Panc1 (cell line): Measurements from ENCODE around the gene SNX1.

Experiments used
- POLR2AphosphoS5 ChIP-seq: IDR thresholded peaks from 2 replicates; pipeline ENCODE4 v1.6.1; 2012; ENCODE audit warnings: mild to moderate bottlenecking, low read depth, low read length, moderate library complexity
- SIN3A ChIP-seq: IDR thresholded peaks from 2 replicates; pipeline ENCODE4 v1.6.1; 2012; ENCODE audit warnings: low read depth, mild to moderate bottlenecking, low read length, moderate library complexity, borderline replicate concordance; ENCODE audit not compliant: insufficient read depth
- TCF7L2 ChIP-seq: IDR thresholded peaks from 2 replicates; pipeline ENCODE4 v1.6.1; 2011; ENCODE audit warnings: mild to moderate bottlenecking, low read depth, low read length, inconsistent platforms
- TF ChIP-seq, protein P1 (sequence below): fragments of 450-650 bp; IDR thresholded peaks from 2 replicates; pipeline ENCODE4 v1.5.1; 2017; ENCODE audit warnings: mild to moderate bottlenecking

DNA sequence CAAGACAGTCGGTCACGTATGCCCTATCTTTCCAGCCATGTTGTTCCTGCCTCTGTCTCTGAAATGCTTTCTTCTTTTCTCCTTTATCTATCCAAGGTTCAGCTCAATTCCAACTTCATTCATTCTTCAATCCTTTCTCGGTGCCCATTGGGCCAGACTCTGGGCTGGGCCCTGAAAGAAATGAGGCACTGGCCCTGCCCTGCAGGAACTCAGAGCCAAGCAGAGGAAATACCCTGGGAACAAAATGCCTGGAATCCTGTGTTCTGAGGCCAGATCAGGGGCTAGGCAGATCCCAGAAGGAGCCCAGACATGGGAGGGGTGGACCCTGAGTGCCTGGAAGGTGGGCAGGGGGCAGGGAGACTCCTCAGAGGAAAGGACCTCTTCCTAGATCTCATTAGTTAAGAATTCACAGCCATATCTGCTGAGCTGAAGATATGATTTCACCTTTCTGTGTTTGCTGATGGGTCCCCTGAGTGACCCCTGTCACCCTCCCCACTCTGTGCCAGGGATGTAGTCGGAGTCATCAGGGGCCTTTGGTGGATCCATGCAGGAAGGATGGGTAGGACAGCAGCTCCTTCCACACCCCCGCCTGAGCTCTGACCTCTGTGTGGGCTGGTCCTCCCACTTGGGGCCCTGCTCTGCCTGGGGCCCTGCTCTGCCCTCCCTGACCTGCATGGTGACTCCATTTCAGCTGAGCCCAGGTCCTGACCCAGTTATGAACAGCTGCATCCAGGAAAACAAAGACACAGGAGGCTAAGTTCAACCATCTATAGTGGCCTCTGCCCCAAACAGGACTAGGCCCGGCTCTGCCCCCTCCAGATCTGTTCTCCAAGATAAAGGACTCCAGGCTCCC, 44.1 kb upstream of the SNX1 start:
- TF ChIP-seq, protein P1, sequence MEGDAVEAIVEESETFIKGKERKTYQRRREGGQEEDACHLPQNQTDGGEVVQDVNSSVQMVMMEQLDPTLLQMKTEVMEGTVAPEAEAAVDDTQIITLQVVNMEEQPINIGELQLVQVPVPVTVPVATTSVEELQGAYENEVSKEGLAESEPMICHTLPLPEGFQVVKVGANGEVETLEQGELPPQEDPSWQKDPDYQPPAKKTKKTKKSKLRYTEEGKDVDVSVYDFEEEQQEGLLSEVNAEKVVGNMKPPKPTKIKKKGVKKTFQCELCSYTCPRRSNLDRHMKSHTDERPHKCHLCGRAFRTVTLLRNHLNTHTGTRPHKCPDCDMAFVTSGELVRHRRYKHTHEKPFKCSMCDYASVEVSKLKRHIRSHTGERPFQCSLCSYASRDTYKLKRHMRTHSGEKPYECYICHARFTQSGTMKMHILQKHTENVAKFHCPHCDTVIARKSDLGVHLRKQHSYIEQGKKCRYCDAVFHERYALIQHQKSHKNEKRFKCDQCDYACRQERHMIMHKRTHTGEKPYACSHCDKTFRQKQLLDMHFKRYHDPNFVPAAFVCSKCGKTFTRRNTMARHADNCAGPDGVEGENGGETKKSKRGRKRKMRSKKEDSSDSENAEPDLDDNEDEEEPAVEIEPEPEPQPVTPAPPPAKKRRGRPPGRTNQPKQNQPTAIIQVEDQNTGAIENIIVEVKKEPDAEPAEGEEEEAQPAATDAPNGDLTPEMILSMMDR: no peak
- TF ChIP-seq POLR2AphosphoS5 (no peak), TCF7L2 (no peak), SIN3A (no peak)
